Small intestine (tissue), 7 donors: ENCODE measurements around the gene CARD19. TPM values are rescaled to one million over a fixed set of nuclear protein-coding genes. Genes with fewer than 3 reads are reported as not detected.
A peak's percentile ranks its signal among the peaks of the same experiment; 100 is the strongest.

ENCODE experiments used
- DNase-seq, 2 donors: peaks; one replicate each; pipeline versions ENCODE4 v3.0.0 to v3.0.0-alpha.2; 2013
- FAIRE-seq: peaks from 2 replicates; lab custom pipeline; 2012; peaks lifted over from hg19 to GRCh38; lab: Jason Lieb, UNC
- H3K27ac ChIP-seq, 3 donors: one replicate each; pipeline ENCODE4 v1.5.1; 2013; ENCODE audit warnings: low read length in 2 of 3, mild to moderate bottlenecking in 2 of 3, control low read depth in 1 of 3, inconsistent platforms in 1 of 3, low read depth in 1 of 3, moderate library complexity in 1 of 3
- H3K27me3 ChIP-seq, 3 donors: one replicate each; pipeline ENCODE4 v1.6.1; 2013; ENCODE audit warnings: low read length in 3 of 3, inconsistent platforms in 1 of 3; ENCODE audit not compliant: control insufficient read depth in 3 of 3, insufficient read depth in 3 of 3
- H3K36me3 ChIP-seq, 3 donors: one replicate each; pipeline ENCODE4 v1.6.1; 2013; ENCODE audit warnings: low read length in 3 of 3, inconsistent platforms in 1 of 3, low read depth in 1 of 3, mild to moderate bottlenecking in 1 of 3, moderate library complexity in 1 of 3; ENCODE audit not compliant: control insufficient read depth in 3 of 3, insufficient read depth in 2 of 3
- H3K4me1 ChIP-seq, 3 donors: one replicate each; pipeline ENCODE4 v1.6.1; 2013; ENCODE audit warnings: low read length in 2 of 3, inconsistent platforms in 1 of 3, low read depth in 1 of 3, mild to moderate bottlenecking in 1 of 3, moderate library complexity in 1 of 3; ENCODE audit not compliant: control insufficient read depth in 3 of 3, insufficient read depth in 2 of 3
- H3K4me3 ChIP-seq, 3 donors: one replicate each; pipeline ENCODE4 v1.5.1; 2013; ENCODE audit warnings: low read length in 3 of 3, control low read depth in 1 of 3, inconsistent platforms in 1 of 3, low read depth in 1 of 3, mild to moderate bottlenecking in 1 of 3, moderate library complexity in 1 of 3
- H3K9me3 ChIP-seq, 2 donors: one replicate each; pipeline ENCODE4 v1.6.1; 2013; ENCODE audit warnings: low read depth in 1 of 2, low read length in 1 of 2; ENCODE audit not compliant: control insufficient read depth in 2 of 2, insufficient read depth in 1 of 2
- WGBS, 3 donors: extraction: QIAGEN DNeasy Blood & Tissue Kit; methylation state at CpG; one replicate each; pipeline ENCODE4 v1.1.7; 2013; 5-methylcytosine and 5-hydroxymethylcytosine counted together
- polyA plus RNA-seq, 4 donors: library from polyadenylated mRNA; stranded (reverse) in 3 of 4; unstranded in 1 of 4; fragments of 200-250 nt in 3 of 4; fragments of 120-200 nt in 1 of 4; gene quantifications; one replicate each; pipeline versions ENCODE4 v1.2.1 to v1.2.3, GENCODE V29; 2013
- donor health status: healthy with polysubstance abuse.
- donor health status: control.
- donor health status: control.
- donor health status: Bipolar disorder and iron deficiency.
- donor health status: healthy.

Gene CARD19
- polyA plus RNA-seq, 4 donors, result 32.7 to 45.6 (median 42.1) TPM

DNA sequence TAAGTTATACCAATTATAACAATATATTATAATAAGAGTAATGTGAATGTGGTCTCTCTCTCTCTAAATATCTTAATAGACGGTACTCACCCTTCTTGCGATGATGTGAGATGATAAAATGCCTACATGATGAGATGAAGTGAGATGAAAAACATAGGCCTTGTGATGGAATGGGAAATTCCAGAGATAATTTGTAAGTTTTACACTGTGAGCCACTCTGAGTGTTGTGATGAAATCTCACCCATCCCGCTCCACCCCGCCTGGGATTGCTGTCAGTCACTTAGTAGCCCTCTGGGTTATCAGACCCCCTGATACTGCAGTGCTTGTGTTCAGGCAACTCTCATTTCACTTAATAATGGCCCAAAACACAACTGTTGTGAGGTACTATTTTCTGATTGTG lies 27.1 kb upstream of the CARD19 start:
- DNase-seq (no peak), FAIRE-seq (no peak)
- 95 to 99% (median 96%) methylated on average over 4 of the region's 4 CpGs for WGBS, 3 donors
- H3K27me3 ChIP-seq, result no peaks in the 10 kb centered on the region
- no peaks in the 10 kb centered on the region for H3K9me3 ChIP-seq
- H3K4me3 ChIP-seq, result no peak overlapping the region
- peaks cover 0 to 4% (median 0%) of the 10 kb centered on the region in 3 donors for H3K4me1 ChIP-seq
- no peak overlapping the region for H3K27ac ChIP-seq
- peaks cover 0 to 13% (median 0%) of the 10 kb centered on the region in 3 donors for H3K36me3 ChIP-seq

DNA sequence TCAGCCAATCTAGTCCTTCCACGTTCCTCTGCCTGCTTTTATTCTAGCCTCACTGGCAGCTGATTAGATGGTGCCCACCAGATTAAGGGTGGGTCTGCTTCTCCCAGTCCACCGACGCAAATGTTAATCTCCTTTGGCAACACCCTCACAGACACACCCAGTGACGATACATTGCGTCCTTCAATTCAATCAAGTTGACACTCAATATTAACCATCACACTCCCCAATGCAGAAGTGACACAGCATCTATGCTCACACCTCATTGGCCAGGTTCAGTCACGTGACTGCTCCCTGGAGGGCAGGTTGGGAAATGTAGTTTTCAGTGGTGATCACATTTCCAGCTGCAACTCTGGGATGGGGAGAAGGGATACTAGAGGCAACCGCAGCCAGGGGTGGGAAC lies 24.6 kb upstream of the CARD19 start:
- Histone ChIP-seq H3K4me1 (peaks cover 0 to 4% (median 0%) of the 10 kb centered on the region in 3 donors), H3K27me3 (no peaks in the 10 kb centered on the region), H3K4me3 (no peak overlapping the region), H3K27ac (peak overlapping the region in 1 of 3 donors; percentile 8), H3K9me3 (no peaks in the 10 kb centered on the region), H3K36me3 (peaks cover 0 to 2% (median 0%) of the 10 kb centered on the region in 3 donors)
- DNase-seq, result no peak
- no peak for FAIRE-seq
- 43 to 79% (median 72%) methylated on average over 7 of the region's 7 CpGs for WGBS, 3 donors

DNA sequence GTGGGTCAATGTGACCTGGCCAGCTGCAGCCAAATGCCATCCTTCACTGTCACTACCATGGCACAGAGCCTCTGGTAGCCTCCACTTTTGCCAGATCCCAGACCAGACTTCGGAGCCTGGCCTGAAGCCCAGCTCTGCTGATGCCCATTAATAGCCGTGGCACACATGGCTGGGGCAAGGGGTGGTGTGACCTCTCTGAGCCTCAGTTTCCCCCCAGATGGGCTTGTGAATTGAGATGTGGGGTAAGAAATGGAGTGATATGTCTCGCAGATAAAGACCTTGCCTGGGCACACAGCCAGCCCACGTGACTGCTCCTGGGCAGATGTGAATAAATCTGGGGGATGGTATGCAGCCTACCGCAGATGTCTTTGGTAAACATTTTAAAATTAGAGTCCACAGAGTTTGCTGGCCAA lies 23.6 kb upstream of the CARD19 start:
- Histone ChIP-seq H3K36me3 (peaks cover 0 to 2% (median 0%) of the 10 kb centered on the region in 3 donors), H3K27ac (no peak overlapping the region), H3K27me3 (no peaks in the 10 kb centered on the region), H3K4me1 (peaks cover 0 to 4% (median 0%) of the 10 kb centered on the region in 3 donors), H3K9me3 (no peaks in the 10 kb centered on the region), H3K4me3 (no peak overlapping the region)
- WGBS, 3 donors, result 23 to 34% (median 28%) methylated on average over 5 of the region's 5 CpGs
- DNase-seq (peak in 1 of 2 donors; percentile 24), FAIRE-seq (no peak)

DNA sequence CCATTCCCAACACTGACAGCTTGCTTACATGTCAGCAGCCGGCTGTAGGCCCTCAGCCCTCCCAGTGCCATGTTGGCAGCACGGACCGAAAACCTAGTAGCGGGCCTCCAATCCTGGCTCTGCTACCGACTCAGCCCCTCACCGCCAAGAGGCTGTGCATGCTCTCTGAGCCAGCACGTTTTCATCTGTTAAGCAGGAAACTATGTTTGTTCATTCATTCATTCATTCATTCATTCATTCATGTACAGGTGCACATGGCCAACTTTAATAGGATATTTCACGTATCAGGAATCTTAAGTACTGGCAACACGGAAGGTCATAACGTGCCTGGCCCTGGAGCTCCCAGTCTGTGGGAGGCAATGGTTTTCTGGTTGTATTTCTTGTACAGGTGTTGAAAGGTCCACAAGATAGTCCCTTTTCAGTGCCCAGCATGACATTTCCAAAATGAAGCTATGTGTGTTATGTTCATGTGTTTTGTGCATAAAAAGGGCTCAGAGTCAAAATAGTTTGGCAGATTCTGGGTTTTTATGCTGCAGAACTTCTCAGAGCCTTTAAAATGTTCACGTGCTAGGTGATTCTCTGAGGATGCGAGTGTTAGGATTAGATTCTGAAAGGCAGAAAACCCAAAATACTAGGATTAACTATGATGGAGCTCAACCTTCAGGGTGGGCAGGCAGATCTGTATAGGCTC lies 19.8 kb upstream of the CARD19 start:
- FAIRE-seq, result no peak
- peaks cover 0 to 11% (median 0%) of the 10 kb centered on the region in 3 donors for H3K36me3 ChIP-seq
- H3K27ac ChIP-seq, result no peak overlapping the region
- DNase-seq, result no peak
- 88 to 93% (median 89%) methylated on average over 11 to 12 of the region's 12 CpGs for WGBS, 3 donors
- H3K4me1 ChIP-seq, result peaks cover 0 to 4% (median 0%) of the 10 kb centered on the region in 3 donors
- H3K9me3 ChIP-seq, result no peaks in the 10 kb centered on the region
- no peak overlapping the region for H3K4me3 ChIP-seq
- no peaks in the 10 kb centered on the region for H3K27me3 ChIP-seq

DNA sequence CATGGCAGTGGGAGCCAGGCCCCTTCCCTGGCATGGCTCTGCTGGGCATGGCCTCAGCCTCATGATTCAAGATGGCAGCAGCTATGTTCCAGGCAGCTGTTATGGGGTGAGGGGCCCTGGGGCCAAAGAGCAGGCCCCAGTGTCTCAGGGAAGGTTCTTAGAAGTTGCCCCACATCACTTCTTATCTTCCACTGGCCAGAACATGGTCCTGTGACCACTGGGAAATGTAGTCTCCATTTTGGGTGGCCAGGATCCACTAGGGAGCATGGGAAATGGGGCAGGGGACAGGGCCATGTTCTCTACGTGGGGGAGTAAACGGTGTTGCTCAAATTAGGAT lies 19.3 kb upstream of the CARD19 start:
- FAIRE-seq (no peak), DNase-seq (no peak)
- H3K4me3 ChIP-seq, result no peak overlapping the region
- H3K4me1 ChIP-seq, result peaks cover 0 to 4% (median 0%) of the 10 kb centered on the region in 3 donors
- 94 to 97% (median 96%) methylated on average over 2 of the region's 2 CpGs for WGBS, 3 donors
- no peak overlapping the region for H3K27ac ChIP-seq
- peaks cover 0 to 13% (median 0%) of the 10 kb centered on the region in 3 donors for H3K36me3 ChIP-seq
- no peaks in the 10 kb centered on the region for H3K9me3 ChIP-seq
- H3K27me3 ChIP-seq, result no peaks in the 10 kb centered on the region

DNA sequence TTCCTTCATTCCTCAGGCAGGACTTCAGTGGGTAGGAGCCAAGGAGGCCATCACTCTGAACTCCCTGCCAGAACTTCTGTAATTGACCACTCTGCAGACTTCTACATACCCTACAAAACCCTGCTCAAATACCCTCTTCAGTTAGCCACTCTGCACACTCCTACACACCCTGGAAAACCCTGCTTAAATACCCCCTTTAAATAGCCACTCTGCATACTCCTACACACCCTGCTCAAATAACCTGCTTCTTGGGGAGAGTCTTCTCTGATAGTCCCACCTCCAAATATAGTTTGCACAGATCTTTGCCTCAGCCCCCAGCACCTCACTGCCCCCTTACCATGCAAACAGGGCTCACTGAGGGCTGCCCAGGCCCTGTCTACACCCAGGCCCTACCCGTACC lies 18.6 kb upstream of the CARD19 start:
- 94 to 100% (median 94%) methylated on average over 1 of the region's 1 CpG for WGBS, 3 donors
- Histone ChIP-seq H3K4me1 (peaks cover 0 to under 1% (median 0%) of the 10 kb centered on the region in 3 donors), H3K9me3 (no peaks in the 10 kb centered on the region), H3K36me3 (peaks cover 0 to 12% (median 0%) of the 10 kb centered on the region in 3 donors), H3K27ac (no peak overlapping the region), H3K27me3 (no peaks in the 10 kb centered on the region), H3K4me3 (no peak overlapping the region)
- DNase-seq (no peak), FAIRE-seq (no peak)

DNA sequence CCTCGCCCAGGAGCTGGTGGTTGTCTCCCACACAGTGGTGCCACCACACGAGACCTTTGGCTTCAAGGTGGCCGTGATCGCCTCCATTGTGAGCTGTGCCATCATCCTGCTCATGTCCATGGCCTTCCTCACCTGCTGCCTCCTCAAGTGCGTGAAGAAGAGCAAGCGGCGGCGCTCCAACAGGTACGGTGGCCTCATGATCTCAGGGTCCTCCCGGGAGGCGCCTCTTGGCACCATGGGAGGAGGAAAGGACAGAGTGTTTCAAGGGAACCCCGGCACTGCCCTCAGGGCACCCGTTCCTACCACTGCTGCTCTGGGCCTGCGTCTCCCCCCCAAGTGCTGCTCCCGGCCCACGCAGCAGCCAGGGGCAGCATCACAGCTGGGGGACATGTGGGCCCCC lies 18.2 kb upstream of the CARD19 start:
- DNase-seq, result no peak
- Histone ChIP-seq H3K27me3 (no peaks in the 10 kb centered on the region), H3K4me3 (no peak overlapping the region), H3K36me3 (peaks cover 0 to 12% (median 0%) of the 10 kb centered on the region in 3 donors), H3K4me1 (no peaks in the 10 kb centered on the region), H3K27ac (no peak overlapping the region), H3K9me3 (no peaks in the 10 kb centered on the region)
- no peak for FAIRE-seq
- 96 to 98% (median 96%) methylated on average over 16 of the region's 16 CpGs for WGBS, 3 donors

DNA sequence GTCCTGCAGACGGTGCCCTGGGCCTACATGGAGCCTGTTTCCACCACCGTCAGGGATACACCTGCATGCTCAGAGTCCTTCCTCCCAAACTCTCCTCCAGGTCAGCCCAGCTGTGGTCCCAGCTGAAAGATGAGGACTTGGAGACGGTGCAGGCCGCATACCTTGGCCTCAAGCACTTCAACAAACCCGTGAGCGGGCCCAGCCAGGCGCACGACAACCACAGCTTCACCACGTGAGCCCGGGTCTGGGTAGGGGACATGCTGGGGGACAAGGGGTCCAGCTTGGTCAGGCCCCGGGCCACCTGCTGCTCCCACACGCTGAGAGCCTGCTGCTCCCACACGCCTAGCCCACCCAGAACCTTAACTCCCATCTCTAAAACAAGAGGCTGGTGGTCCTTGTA lies 16.6 kb upstream of the CARD19 start:
- H3K4me3 ChIP-seq, result no peak overlapping the region
- no peaks in the 10 kb centered on the region for H3K9me3 ChIP-seq
- no peaks in the 10 kb centered on the region for H3K27me3 ChIP-seq
- WGBS, 3 donors, result 89 to 98% (median 96%) methylated on average over 13 of the region's 13 CpGs
- peaks cover 0 to 16% (median 0%) of the 10 kb centered on the region in 3 donors for H3K36me3 ChIP-seq
- DNase-seq (no peak), FAIRE-seq (no peak)
- peaks cover 0 to 4% (median 0%) of the 10 kb centered on the region in 3 donors for H3K4me1 ChIP-seq
- no peak overlapping the region for H3K27ac ChIP-seq
